CD4-positive, CD25-positive, alpha-beta regulatory T cell (primary cell): ENCODE measurements around the gene TIMP2. TPM values are rescaled to one million over a fixed set of nuclear protein-coding genes. Genes with fewer than 3 reads are reported as not detected.
A peak's percentile ranks its signal among the peaks of the same experiment; 100 is the strongest.

Source experiments
- ATAC-seq, 2 donors: fragments of 150-1000 bp; cut with Tn5 transposase; one replicate each; pipeline ENCODE4 v1.10.0; 2021; ENCODE audit warnings: low read depth in 2 of 2, moderate number of reproducible peaks in 2 of 2, moderate library complexity in 1 of 2
- DNase-seq, 3 donors: peaks; one replicate each; pipeline versions ENCODE4 v3.0.0 to v3.0.0-alpha.2; 2012 to 2022; ENCODE audit warnings: mixed read lengths in 1 of 3
- H3K27ac ChIP-seq: one replicate; pipeline ENCODE4 v1.7.0; 2013; ENCODE audit warnings: mild to moderate bottlenecking, low read length; ENCODE audit not compliant: insufficient read depth, poor library complexity, severe bottlenecking
- H3K27me3 ChIP-seq: one replicate; pipeline ENCODE4 v1.7.0; 2013; ENCODE audit warnings: low read length; ENCODE audit not compliant: control insufficient read depth, insufficient read depth
- H3K36me3 ChIP-seq: one replicate; pipeline ENCODE4 v1.7.0; 2013; ENCODE audit warnings: mild to moderate bottlenecking, low read length, moderate library complexity; ENCODE audit not compliant: control insufficient read depth, insufficient read depth
- H3K4me1 ChIP-seq: 2 replicates; pipeline ENCODE4 v1.7.0; 2013; ENCODE audit warnings: mild to moderate bottlenecking, low read length; ENCODE audit not compliant: insufficient read depth, control insufficient read depth, poor library complexity, severe bottlenecking
- H3K4me3 ChIP-seq: one replicate; pipeline ENCODE4 v1.7.0; 2013; ENCODE audit warnings: low read depth, mild to moderate bottlenecking, low read length, moderate library complexity
- H3K9me3 ChIP-seq, 2 experiments: 1 replicate in 1 of 2; 2 replicates in 1 of 2; pipeline ENCODE4 v1.7.0; 2013; ENCODE audit warnings: low read length in 2 of 2, mild to moderate bottlenecking in 1 of 2, moderate library complexity in 1 of 2; ENCODE audit not compliant: control insufficient read depth in 2 of 2
- H3K27ac Mint-ChIP-seq, 3 donors: one replicate each; pipeline ENCODE4 v1.8.0; 2020 to 2022; ENCODE audit warnings: mild to moderate bottlenecking in 3 of 3, mixed read lengths in 3 of 3, moderate library complexity in 2 of 3
- H3K27me3 Mint-ChIP-seq: one replicate; pipeline ENCODE4 v1.8.0; 2022; ENCODE audit warnings: mild to moderate bottlenecking, mixed read lengths
- H3K36me3 Mint-ChIP-seq: one replicate; pipeline ENCODE4 v1.8.0; 2020; ENCODE audit warnings: mixed read lengths
- H3K4me1 Mint-ChIP-seq, 4 donors: one replicate each; pipeline ENCODE4 v1.8.0; 2020 to 2022; ENCODE audit warnings: mixed read lengths in 4 of 4, mild to moderate bottlenecking in 1 of 4
- H3K4me3 Mint-ChIP-seq, 4 donors: one replicate each; pipeline ENCODE4 v1.8.0; 2020 to 2022; ENCODE audit warnings: mild to moderate bottlenecking in 4 of 4, mixed read lengths in 4 of 4, moderate library complexity in 3 of 4
- H3K9me3 Mint-ChIP-seq, 7 donors: one replicate each; pipeline ENCODE4 v1.8.0; 2020 to 2022; ENCODE audit warnings: mixed read lengths in 7 of 7, mild to moderate bottlenecking in 3 of 7, moderate library complexity in 2 of 7
- polyA plus RNA-seq, 4 donors: library from polyadenylated mRNA; unstranded; fragments of 300-500 nt; fragmentation: Illumina TruSeq; gene quantifications; one replicate each; pipeline ENCODE4 v1.2.3, GENCODE V29; 2021
- total RNA-seq: library from RNA; stranded (reverse); gene quantifications from one replicate; pipeline ENCODE4 v1.2.3, GENCODE V29; 2022

TIMP2 gene
- total and polyA plus RNA-seq, 5 donors from 2014 or later: 0.29 to 6.5 (median 0.40) TPM; not detected in 1

GRCh38 chr17:78829477-78829876 lies 95.7 kb downstream of the TIMP2 start:
- no peaks in the 10 kb centered on the region for H3K9me3 Mint-ChIP-seq
- no peak overlapping the region for H3K4me3 Mint-ChIP-seq
- no peak overlapping the region for H3K4me3 ChIP-seq
- no peaks in the 10 kb centered on the region for H3K27me3 ChIP-seq
- H3K4me1 ChIP-seq: no peaks in the 10 kb centered on the region
- H3K27ac ChIP-seq: no peak overlapping the region
- peaks cover 11 to 30% (median 20%) of the 10 kb centered on the region in 4 donors for H3K4me1 Mint-ChIP-seq
- no peaks in the 10 kb centered on the region for H3K9me3 ChIP-seq
- no peak for ATAC-seq
- no peaks in the 10 kb centered on the region for H3K27me3 Mint-ChIP-seq
- H3K36me3 ChIP-seq: peaks cover 94% of the 10 kb centered on the region
- H3K36me3 Mint-ChIP-seq: peaks cover 56% of the 10 kb centered on the region
- peak overlapping the region in 1 of 3 donors; percentile 1 for H3K27ac Mint-ChIP-seq
- no peak for DNase-seq

GRCh38 chr17:78828470-78829185 lies 96.6 kb downstream of the TIMP2 start:
- Histone ChIP-seq H3K4me1 (no peaks in the 10 kb centered on the region), H3K9me3 (no peaks in the 10 kb centered on the region), H3K27me3 (no peaks in the 10 kb centered on the region), H3K27ac (no peak overlapping the region), H3K36me3 (peaks cover 94% of the 10 kb centered on the region), H3K4me3 (no peak overlapping the region)
- Mint-ChIP-seq H3K4me1 (peaks cover 14 to 34% (median 22%) of the 10 kb centered on the region in 4 donors), H3K9me3 (no peaks in the 10 kb centered on the region), H3K36me3 (peaks cover 59% of the 10 kb centered on the region), H3K4me3 (peak overlapping the region in 1 of 4 donors; percentile 29), H3K27me3 (no peaks in the 10 kb centered on the region), H3K27ac (peak overlapping the region in 2 of 3 donors; percentile 11 to 73)
- DNase-seq (no peak), ATAC-seq (no peak)

- no peak overlapping the region for H3K4me3 Mint-ChIP-seq
- ATAC-seq (no peak), DNase-seq (no peak)
- Histone ChIP-seq H3K9me3 (no peaks in the 10 kb centered on the region), H3K4me1 (no peaks in the 10 kb centered on the region), H3K4me3 (no peak overlapping the region), H3K36me3 (peaks cover 93% of the 10 kb centered on the region), H3K27ac (no peak overlapping the region), H3K27me3 (no peaks in the 10 kb centered on the region)
- H3K27ac Mint-ChIP-seq: peak overlapping the region; percentile 46 to 58 (median 49)
- peaks cover 69% of the 10 kb centered on the region for H3K36me3 Mint-ChIP-seq
- H3K4me1 Mint-ChIP-seq: peaks cover 14 to 34% (median 22%) of the 10 kb centered on the region in 4 donors
- H3K9me3 Mint-ChIP-seq: peaks cover 0 to 1% (median 0%) of the 10 kb centered on the region in 7 donors
- H3K27me3 Mint-ChIP-seq: no peaks in the 10 kb centered on the region
Measured at GRCh38 chr17:78826836-78827509, 98.2 kb downstream of the TIMP2 start.

GRCh38 chr17:78826421-78826820 lies 98.8 kb downstream of the TIMP2 start:
- H3K27ac ChIP-seq: no peak overlapping the region
- no peak for ATAC-seq

GRCh38 chr17:78825696-78826095 lies 99.5 kb downstream of the TIMP2 start:
- Histone ChIP-seq H3K27ac (no peak overlapping the region), H3K36me3 (peaks cover 91% of the 10 kb centered on the region), H3K4me3 (no peak overlapping the region), H3K27me3 (no peaks in the 10 kb centered on the region), H3K9me3 (no peaks in the 10 kb centered on the region), H3K4me1 (no peaks in the 10 kb centered on the region)
- Mint-ChIP-seq H3K4me1 (peaks cover 13 to 34% (median 21%) of the 10 kb centered on the region in 4 donors), H3K27me3 (no peaks in the 10 kb centered on the region), H3K27ac (peak overlapping the region in 2 of 3 donors; percentile 47 to 67), H3K9me3 (peaks cover 0 to 1% (median 0%) of the 10 kb centered on the region in 7 donors), H3K36me3 (peaks cover 73% of the 10 kb centered on the region), H3K4me3 (peak overlapping the region in 1 of 4 donors; percentile 82)
- DNase-seq (no peak), ATAC-seq (no peak)

More at GRCh38 chr17:78826421-78826820, 98.8 kb downstream of the TIMP2 start:
- Mint-ChIP-seq H3K36me3 (peaks cover 70% of the 10 kb centered on the region), H3K4me3 (no peak overlapping the region), H3K27ac (peak overlapping the region in 1 of 3 donors; percentile 49), H3K9me3 (peaks cover 0 to 1% (median 0%) of the 10 kb centered on the region in 7 donors), H3K4me1 (peaks cover 14 to 34% (median 21%) of the 10 kb centered on the region in 4 donors), H3K27me3 (no peaks in the 10 kb centered on the region)
- H3K4me3 ChIP-seq: no peak overlapping the region
- no peaks in the 10 kb centered on the region for H3K27me3 ChIP-seq
- H3K36me3 ChIP-seq: peaks cover 92% of the 10 kb centered on the region
- DNase-seq: no peak
- no peaks in the 10 kb centered on the region for H3K9me3 ChIP-seq
- H3K4me1 ChIP-seq: no peaks in the 10 kb centered on the region

- H3K36me3 ChIP-seq: peaks cover 90% of the 10 kb centered on the region
- peaks cover 11% of the 10 kb centered on the region for H3K4me1 ChIP-seq
- Mint-ChIP-seq H3K36me3 (peaks cover 67% of the 10 kb centered on the region), H3K27me3 (no peaks in the 10 kb centered on the region), H3K4me3 (peak overlapping the region in 1 of 4 donors; percentile 1), H3K27ac (peak overlapping the region in 2 of 3 donors; percentile 47 to 80), H3K9me3 (peaks cover 0 to 1% (median 0%) of the 10 kb centered on the region in 7 donors), H3K4me1 (peaks cover 6 to 41% (median 21%) of the 10 kb centered on the region in 4 donors)
- no peaks in the 10 kb centered on the region for H3K9me3 ChIP-seq
- no peak overlapping the region for H3K4me3 ChIP-seq
- no peaks in the 10 kb centered on the region for H3K27me3 ChIP-seq
- no peak overlapping the region for H3K27ac ChIP-seq
- DNase-seq (no peak), ATAC-seq (no peak)
Measured at GRCh38 chr17:78824240-78824639, 100.9 kb downstream of the TIMP2 start.

- no peak for DNase-seq
- Histone ChIP-seq H3K4me3 (no peak overlapping the region), H3K27ac (no peak overlapping the region), H3K4me1 (peaks cover 18% of the 10 kb centered on the region), H3K36me3 (peaks cover 87% of the 10 kb centered on the region), H3K27me3 (no peaks in the 10 kb centered on the region), H3K9me3 (no peaks in the 10 kb centered on the region)
- peak overlapping the region in 2 of 3 donors; percentile 49 to 80 for H3K27ac Mint-ChIP-seq
- peak overlapping the region in 1 of 4 donors; percentile 2 for H3K4me3 Mint-ChIP-seq
- H3K36me3 Mint-ChIP-seq: peaks cover 69% of the 10 kb centered on the region
- ATAC-seq: no peak
- H3K9me3 Mint-ChIP-seq: peaks cover 0 to 1% (median 0%) of the 10 kb centered on the region in 7 donors
- peaks cover 14 to 49% (median 28%) of the 10 kb centered on the region in 4 donors for H3K4me1 Mint-ChIP-seq
- H3K27me3 Mint-ChIP-seq: no peaks in the 10 kb centered on the region
Measured at GRCh38 chr17:78823282-78824046, 101.7 kb downstream of the TIMP2 start.
